HCT116 (cell line): ENCODE results near the gene ELFN2. TPM values are rescaled to one million over a fixed set of nuclear protein-coding genes. Genes with fewer than 3 reads are reported as not detected.

Experiments used
- ATAC-seq: fragments of 200-7000 bp; cut with Tn5 transposase; 2 replicates; pipeline ENCODE4 v1.9.1; 2020; ENCODE audit warnings: mild to moderate bottlenecking, moderate library complexity
- BruUV-seq: library from RNA; stranded (reverse); fragments of 400-500 nt; replicated peaks from 2 replicates; lab custom pipeline; 2021; lab: Mats Ljungman, UMichigan
- CTCF ChIA-PET: fragments of 300-600 bp; sonication (Branson Sonifier 250); formaldehyde crosslinking; loops from one replicate; lab custom pipeline; 2021; ENCODE audit warnings: antibody characterized with exemption; lab: Charles Lee
- POLR2A ChIA-PET: fragments of 300-600, 350-600 bp; sonication (Branson Sonifier 250); formaldehyde crosslinking; loops from one replicate; lab custom pipeline; 2021; ENCODE audit warnings: antibody characterized with exemption; lab: Charles Lee
- RAD21 ChIA-PET, 2 experiments: fragments of 300-600 bp; sonication (Branson Sonifier 250); formaldehyde crosslinking; loops; one replicate each; lab custom pipeline; 2023; ENCODE audit warnings: low total read pairs in 2 of 2; ENCODE audit not compliant: uncharacterized antibody in 2 of 2, unreplicated experiment in 2 of 2, low non-redundant PET in 1 of 2; lab: Charles Lee
- DNase-seq: peaks from one replicate; pipeline ENCODE4 v3.0.0-alpha.2; 2010; ENCODE audit warnings: low read depth, low spot score
- H2AFZ ChIP-seq: fragments of 200-600 bp; shearing (Covaris generic), sonication (generic); 2 replicates; pipeline ENCODE4 v1.6.1; 2017; ENCODE audit warnings: low read depth, mixed run types, mixed read lengths, antibody characterized with exemption, low read length; ENCODE audit not compliant: poor library complexity, severe bottlenecking
- H3K27ac ChIP-seq: 2 replicates; pipeline ENCODE4 v1.5.1; 2012; ENCODE audit warnings: low read depth, low read length
- H3K27me3 ChIP-seq: fragments of 200-600 bp; sonication (generic); 2 replicates; pipeline ENCODE4 v1.6.1; 2016; ENCODE audit warnings: mixed run types, low read length, mixed read lengths; ENCODE audit not compliant: insufficient read depth
- H3K36me3 ChIP-seq, 2 experiments: fragments of 200-500 bp in 1 of 2; fragments of 200-600 bp in 1 of 2; sonication (Bioruptor generic) in 1 of 2; sonication (generic) in 1 of 2; 2 replicates each; pipeline versions ENCODE4 v1.5.1 to v1.6.1; 2014 to 2016; ENCODE audit warnings: low read length in 2 of 2, inconsistent platforms in 1 of 2, mixed read lengths in 1 of 2, mixed run types in 1 of 2; ENCODE audit not compliant: insufficient read depth in 2 of 2, control insufficient read depth in 1 of 2
- H3K4me1 ChIP-seq, 2 experiments: fragments of 200-600 bp in 1 of 2; sonication (generic) in 1 of 2; 2 replicates each; pipeline versions ENCODE4 v1.5.1 to v1.6.1; 2012 to 2017; ENCODE audit warnings: low read length in 2 of 2, inconsistent platforms in 1 of 2, mild to moderate bottlenecking in 1 of 2, mixed read lengths in 1 of 2, mixed run types in 1 of 2, moderate library complexity in 1 of 2; ENCODE audit not compliant: insufficient read depth in 2 of 2, control insufficient read depth in 1 of 2
- H3K4me2 ChIP-seq: fragments of 200-600 bp; sonication (generic); 2 replicates; pipeline ENCODE4 v1.6.1; 2017; ENCODE audit warnings: mixed run types, low read length, mixed read lengths
- H3K4me3 ChIP-seq, 2 experiments: fragments of 200-600 bp in 1 of 2; sonication (generic) in 1 of 2; replicated peaks in 1 of 2; 2 replicates each; pipeline ENCODE4 v1.5.1; 2011 to 2016; ENCODE audit warnings: low read length in 2 of 2, control low read depth in 1 of 2, low read depth in 1 of 2, mild to moderate bottlenecking in 1 of 2, mixed read lengths in 1 of 2, mixed run types in 1 of 2
- H3K79me2 ChIP-seq: fragments of 200-600 bp; sonication (generic); 2 replicates; pipeline ENCODE4 v1.6.1; 2017; ENCODE audit warnings: mild to moderate bottlenecking, mixed run types, low read length, moderate library complexity, mixed read lengths; ENCODE audit not compliant: insufficient read depth
- H3K9ac ChIP-seq: fragments of 200-600 bp; sonication (generic); 2 replicates; pipeline ENCODE4 v1.6.1; 2016; ENCODE audit warnings: low read length, mixed read lengths
- H3K9me2 ChIP-seq: fragments of 200-600 bp; sonication (generic), shearing (Covaris generic); 2 replicates; pipeline ENCODE4 v1.6.1; 2017; ENCODE audit warnings: mixed run types, mild to moderate bottlenecking, moderate library complexity; ENCODE audit not compliant: insufficient read depth
- H3K9me3 ChIP-seq, 2 experiments: fragments of 200-500 bp in 1 of 2; fragments of 200-600 bp in 1 of 2; sonication (Bioruptor generic) in 1 of 2; sonication (generic) in 1 of 2; 2 replicates each; pipeline ENCODE4 v1.6.1; 2014 to 2017; ENCODE audit warnings: low read length in 2 of 2, mixed read lengths in 2 of 2, inconsistent platforms in 1 of 2, low read depth in 1 of 2, mild to moderate bottlenecking in 1 of 2, mixed run types in 1 of 2, moderate library complexity in 1 of 2; ENCODE audit not compliant: control insufficient read depth in 1 of 2, insufficient read depth in 1 of 2
- H4K20me1 ChIP-seq: fragments of 200-600 bp; sonication (generic), shearing (Covaris generic); 2 replicates; pipeline ENCODE4 v1.6.1; 2017; ENCODE audit warnings: mixed run types, mild to moderate bottlenecking, moderate library complexity; ENCODE audit not compliant: insufficient read depth
- CBX3 ChIP-seq: IDR thresholded peaks from 2 replicates; pipeline ENCODE4 v1.6.1; 2012; ENCODE audit warnings: low read depth
- CEBPB ChIP-seq: IDR thresholded peaks from 2 replicates; pipeline ENCODE4 v1.6.1; 2012; ENCODE audit warnings: low read depth
- EGR1 ChIP-seq: IDR thresholded peaks from 2 replicates; pipeline ENCODE4 v1.6.1; 2012; ENCODE audit warnings: low read depth
- EZH2 ChIP-seq: fragments of 200-600 bp; sonication (generic); IDR thresholded peaks from 2 replicates; pipeline ENCODE4 v1.6.1; 2017; ENCODE audit warnings: antibody characterized with exemption, mixed run types
- EZH2phosphoT487 ChIP-seq: fragments of 200-600 bp; IDR thresholded peaks from 2 replicates; pipeline ENCODE4 v1.6.1; 2018; ENCODE audit warnings: antibody characterized with exemption, borderline replicate concordance
- FOSL1 ChIP-seq: IDR thresholded peaks from 2 replicates; pipeline ENCODE4 v1.6.1; 2012; ENCODE audit warnings: low read depth
- JUND ChIP-seq: IDR thresholded peaks from 2 replicates; pipeline ENCODE4 v1.6.1; 2012
- MAX ChIP-seq: IDR thresholded peaks from 2 replicates; pipeline ENCODE4 v1.6.1; 2012
- POLR2AphosphoS5 ChIP-seq: IDR thresholded peaks from 2 replicates; pipeline ENCODE4 v1.6.1; 2011; ENCODE audit warnings: mild to moderate bottlenecking, low read depth, low read length, moderate library complexity
- RAD21 ChIP-seq: IDR thresholded peaks from 2 replicates; pipeline ENCODE4 v1.6.1; 2012; ENCODE audit warnings: low read depth, mild to moderate bottlenecking
- SIN3A ChIP-seq: IDR thresholded peaks from 2 replicates; pipeline ENCODE4 v1.6.1; 2012; ENCODE audit warnings: low read depth
- TCF7L2 ChIP-seq: IDR thresholded peaks from 2 replicates; pipeline ENCODE4 v1.7.0; 2011; ENCODE audit warnings: borderline replicate concordance, inconsistent platforms; ENCODE audit not compliant: insufficient read depth, insufficient read length; ENCODE audit errors: extremely low read depth
- ZBTB33 ChIP-seq: IDR thresholded peaks from 2 replicates; pipeline ENCODE4 v1.6.1; 2011; ENCODE audit warnings: mild to moderate bottlenecking, low read length, moderate library complexity; ENCODE audit not compliant: insufficient replicate concordance; ENCODE audit errors: extremely low read depth
- ZFX ChIP-seq: fragments of 450-650 bp; IDR thresholded peaks from 2 replicates; pipeline ENCODE4 v1.6.1; 2017
- intact Hi-C: fragments of 100-400 bp; cut with micrococcal nuclease; formaldehyde crosslinking; loops from 2 replicates; pipeline ENCODE4 v1.10.0; 2022
- total RNA-seq: library from RNA; stranded (reverse); gene quantifications from one replicate; pipeline ENCODE4 v1.2.1, GENCODE V29; 2021; ENCODE audit not compliant: unreplicated experiment
- TF ChIP-seq, protein P1 (sequence below), 3 experiments: fragments of 200-600 bp in 1 of 3; sonication (generic) in 1 of 3; IDR thresholded peaks in 2 of 3; conservative IDR thresholded peaks in 1 of 3; 2 replicates each; pipeline ENCODE4 v1.5.1; 2012 to 2017; ENCODE audit warnings: low read depth in 2 of 3, low read length in 2 of 3, antibody characterized with exemption in 1 of 3, borderline replicate concordance in 1 of 3, control low read depth in 1 of 3, mild to moderate bottlenecking in 1 of 3, mixed read lengths in 1 of 3, mixed run types in 1 of 3, moderate library complexity in 1 of 3; ENCODE audit not compliant: insufficient read depth in 1 of 3

ELFN2 gene
- total RNA-seq, 1 experiment from 2014 or later = 45.4 TPM

DNA sequence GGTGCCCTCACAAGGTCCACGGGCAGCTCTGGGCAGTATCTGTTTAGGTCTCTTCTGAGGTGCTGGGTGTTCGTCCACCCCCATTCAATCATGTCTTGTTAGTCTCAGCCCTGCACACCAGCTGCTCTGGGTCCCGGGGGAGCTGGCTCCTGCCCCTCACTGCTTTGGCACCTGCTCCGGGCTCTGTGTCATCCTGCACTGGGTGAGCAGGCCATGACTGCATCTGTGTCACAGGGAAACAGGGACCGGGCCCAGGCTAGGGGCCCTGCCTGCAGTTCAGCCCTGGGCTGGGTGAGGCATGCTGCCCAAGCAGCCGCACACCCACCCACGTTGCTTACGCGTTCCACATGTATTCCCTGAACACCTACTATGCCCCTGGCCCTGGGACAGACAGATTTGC is 43.9 kb downstream of the ELFN2 start (continued):
- no peak for TF ChIP-seq ZBTB33
- no peak for TF ChIP-seq TCF7L2
- TF ChIP-seq CBX3 = no peak
- no peak for TF ChIP-seq MAX
- TF ChIP-seq EGR1 = no peak
- TF ChIP-seq ZFX = no peak

DNA sequence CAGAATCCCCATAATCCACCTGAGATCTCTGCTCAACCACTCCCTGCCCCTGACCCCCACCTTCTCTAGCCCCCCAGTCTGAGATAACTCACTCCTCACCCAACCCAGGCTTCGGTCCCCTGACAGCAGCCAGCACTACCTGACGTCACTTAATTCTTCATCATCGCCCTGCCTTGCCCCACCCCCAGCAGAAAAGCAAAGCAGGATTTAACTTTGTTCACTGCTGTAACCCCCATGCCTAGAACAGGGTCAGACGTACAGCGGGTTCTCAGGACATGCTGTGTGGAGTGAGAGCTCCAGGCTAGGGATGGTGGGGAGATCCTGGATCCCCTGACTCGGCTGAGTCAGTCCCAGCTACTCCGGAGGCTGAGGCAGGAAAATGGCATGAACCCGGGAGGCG is 45.8 kb downstream of the ELFN2 start:
- BruUV-seq = no TSS peak
- Histone ChIP-seq H3K4me2 (no peak overlapping the region), H3K27ac (no peak overlapping the region), H3K9me2 (no peaks in the 10 kb centered on the region), H3K4me1 (peaks cover 0 to 34% of the 10 kb centered on the region in 2 experiments; a peak in 2 of 4 replicates), H3K36me3 (no peaks in the 10 kb centered on the region), H3K4me3 (no peak overlapping the region), H4K20me1 (no peaks in the 10 kb centered on the region), H3K9me3 (no peaks in the 10 kb centered on the region), H2AFZ (no peak overlapping the region), H3K9ac (no peak overlapping the region), H3K79me2 (no peaks in the 10 kb centered on the region), H3K27me3 (no peaks in the 10 kb centered on the region)
- intact Hi-C loops = no loop called here
- ATAC-seq (no peak), DNase-seq (no peak)
- RAD21 ChIA-PET = no interaction called here
- CTCF ChIA-PET = no interaction called here
- TF ChIP-seq CEBPB = no peak
- TF ChIP-seq, protein P1, sequence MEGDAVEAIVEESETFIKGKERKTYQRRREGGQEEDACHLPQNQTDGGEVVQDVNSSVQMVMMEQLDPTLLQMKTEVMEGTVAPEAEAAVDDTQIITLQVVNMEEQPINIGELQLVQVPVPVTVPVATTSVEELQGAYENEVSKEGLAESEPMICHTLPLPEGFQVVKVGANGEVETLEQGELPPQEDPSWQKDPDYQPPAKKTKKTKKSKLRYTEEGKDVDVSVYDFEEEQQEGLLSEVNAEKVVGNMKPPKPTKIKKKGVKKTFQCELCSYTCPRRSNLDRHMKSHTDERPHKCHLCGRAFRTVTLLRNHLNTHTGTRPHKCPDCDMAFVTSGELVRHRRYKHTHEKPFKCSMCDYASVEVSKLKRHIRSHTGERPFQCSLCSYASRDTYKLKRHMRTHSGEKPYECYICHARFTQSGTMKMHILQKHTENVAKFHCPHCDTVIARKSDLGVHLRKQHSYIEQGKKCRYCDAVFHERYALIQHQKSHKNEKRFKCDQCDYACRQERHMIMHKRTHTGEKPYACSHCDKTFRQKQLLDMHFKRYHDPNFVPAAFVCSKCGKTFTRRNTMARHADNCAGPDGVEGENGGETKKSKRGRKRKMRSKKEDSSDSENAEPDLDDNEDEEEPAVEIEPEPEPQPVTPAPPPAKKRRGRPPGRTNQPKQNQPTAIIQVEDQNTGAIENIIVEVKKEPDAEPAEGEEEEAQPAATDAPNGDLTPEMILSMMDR (IDR thresholded peaks at IDR 0.05 in 2 of 3, conservative IDR thresholded peaks at IDR 0.05 in 1 of 3; ENCODE audit: borderline replicate concordance in 1 of 3, insufficient read depth in 1 of 3, low read depth in 2 of 3, low read length in 2 of 3) = no peak
- TF ChIP-seq RAD21 = no peak
- no peak for TF ChIP-seq SIN3A
- no peak for TF ChIP-seq ZFX
- no peak for TF ChIP-seq POLR2AphosphoS5
- TF ChIP-seq EZH2phosphoT487 = no peak
- TF ChIP-seq CBX3 = no peak
- no peak for TF ChIP-seq FOSL1
- no peak for TF ChIP-seq EGR1
- no peak for TF ChIP-seq EZH2
- no peak for TF ChIP-seq JUND
- POLR2A ChIA-PET = no interaction called here
